Colonic mucosa (tissue), 4 donors: ENCODE measurements around the gene CA12. TPM values are rescaled to one million over a fixed set of nuclear protein-coding genes. Genes with fewer than 3 reads are reported as not detected.

Experiments used
- DNase-seq: peaks from one replicate; pipeline ENCODE4 v3.0.0-alpha.2; 2020
- H3K27ac ChIP-seq: fragments of 200-600 bp; one replicate; pipeline ENCODE4 v1.8.0; 2021
- H3K27me3 ChIP-seq: fragments of 200-600 bp; one replicate; pipeline ENCODE4 v1.8.0; 2021
- H3K36me3 ChIP-seq: fragments of 200-600 bp; one replicate; pipeline ENCODE4 v1.8.0; 2021
- H3K4me1 ChIP-seq: fragments of 200-600 bp; one replicate; pipeline ENCODE4 v1.8.0; 2021; ENCODE audit warnings: mild to moderate bottlenecking
- H3K4me3 ChIP-seq: fragments of 200-600 bp; one replicate; pipeline ENCODE4 v1.8.0; 2021
- H3K9ac ChIP-seq, 2 donors: one replicate each; pipeline ENCODE4 v1.7.0; 2013; ENCODE audit warnings: control low read depth in 2 of 2, low read depth in 2 of 2, low read length in 2 of 2
- H3K9me3 ChIP-seq: fragments of 200-600 bp; one replicate; pipeline ENCODE4 v1.8.0; 2021
- intact Hi-C: fragments of 100-400 bp; cut with DNase I; formaldehyde crosslinking; loops from one replicate; pipeline ENCODE4 v1.14.1; 2022
- total RNA-seq, 2 donors: library from RNA; stranded (reverse); fragmentation: NEBNext Ultra II Directional in 1 of 2; extraction: Animal tissue kit (Norgen Biotek cat#: 25700) in 1 of 2; gene quantifications; one replicate each; pipeline ENCODE4 v1.2.1, GENCODE V29; 2021
- TF ChIP-seq, protein P1 (sequence below): fragments of 200-600 bp; IDR thresholded peaks from one replicate; pipeline ENCODE4 v1.8.0; 2022; ENCODE audit warnings: antibody characterized with exemption, mild to moderate bottlenecking
- donor health status: healthy.
- donor health status: DM: no; HTN: no; CAD: no.
- donor health status: DM: no; HTN: no; CAD: no.

CA12 gene
- total RNA-seq, 2 donors from 2014 or later, result 290 to 339 TPM

DNA sequence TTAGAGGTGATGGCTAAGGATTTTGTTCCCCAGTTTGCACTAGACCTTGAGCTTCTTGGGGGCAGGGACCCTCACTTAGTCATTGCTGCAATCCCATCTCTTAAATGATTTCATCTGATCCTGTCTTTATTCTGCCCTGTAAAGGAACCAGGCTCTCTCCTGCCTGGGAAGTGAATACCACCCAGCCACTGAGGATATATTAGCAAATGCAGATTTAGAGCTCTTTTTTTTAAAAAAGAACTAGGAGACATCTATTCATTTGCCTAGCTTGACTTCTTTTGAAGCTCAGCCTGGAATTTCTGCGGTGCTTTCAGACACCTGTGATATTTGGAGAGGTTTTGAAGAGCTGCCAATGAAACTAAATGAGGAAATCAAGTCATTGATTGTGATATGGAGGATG, 41.8 kb downstream of the CA12 start:
- Histone ChIP-seq H3K4me3 (no peak overlapping the region), H3K27me3 (no peaks in the 10 kb centered on the region), H3K9me3 (no peaks in the 10 kb centered on the region), H3K9ac (no peak overlapping the region), H3K4me1 (no peaks in the 10 kb centered on the region), H3K27ac (no peak overlapping the region), H3K36me3 (no peaks in the 10 kb centered on the region)
- TF ChIP-seq, protein P1, sequence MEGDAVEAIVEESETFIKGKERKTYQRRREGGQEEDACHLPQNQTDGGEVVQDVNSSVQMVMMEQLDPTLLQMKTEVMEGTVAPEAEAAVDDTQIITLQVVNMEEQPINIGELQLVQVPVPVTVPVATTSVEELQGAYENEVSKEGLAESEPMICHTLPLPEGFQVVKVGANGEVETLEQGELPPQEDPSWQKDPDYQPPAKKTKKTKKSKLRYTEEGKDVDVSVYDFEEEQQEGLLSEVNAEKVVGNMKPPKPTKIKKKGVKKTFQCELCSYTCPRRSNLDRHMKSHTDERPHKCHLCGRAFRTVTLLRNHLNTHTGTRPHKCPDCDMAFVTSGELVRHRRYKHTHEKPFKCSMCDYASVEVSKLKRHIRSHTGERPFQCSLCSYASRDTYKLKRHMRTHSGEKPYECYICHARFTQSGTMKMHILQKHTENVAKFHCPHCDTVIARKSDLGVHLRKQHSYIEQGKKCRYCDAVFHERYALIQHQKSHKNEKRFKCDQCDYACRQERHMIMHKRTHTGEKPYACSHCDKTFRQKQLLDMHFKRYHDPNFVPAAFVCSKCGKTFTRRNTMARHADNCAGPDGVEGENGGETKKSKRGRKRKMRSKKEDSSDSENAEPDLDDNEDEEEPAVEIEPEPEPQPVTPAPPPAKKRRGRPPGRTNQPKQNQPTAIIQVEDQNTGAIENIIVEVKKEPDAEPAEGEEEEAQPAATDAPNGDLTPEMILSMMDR, result no peak
- intact Hi-C loops, result no loop called here
- no peak for DNase-seq

DNA sequence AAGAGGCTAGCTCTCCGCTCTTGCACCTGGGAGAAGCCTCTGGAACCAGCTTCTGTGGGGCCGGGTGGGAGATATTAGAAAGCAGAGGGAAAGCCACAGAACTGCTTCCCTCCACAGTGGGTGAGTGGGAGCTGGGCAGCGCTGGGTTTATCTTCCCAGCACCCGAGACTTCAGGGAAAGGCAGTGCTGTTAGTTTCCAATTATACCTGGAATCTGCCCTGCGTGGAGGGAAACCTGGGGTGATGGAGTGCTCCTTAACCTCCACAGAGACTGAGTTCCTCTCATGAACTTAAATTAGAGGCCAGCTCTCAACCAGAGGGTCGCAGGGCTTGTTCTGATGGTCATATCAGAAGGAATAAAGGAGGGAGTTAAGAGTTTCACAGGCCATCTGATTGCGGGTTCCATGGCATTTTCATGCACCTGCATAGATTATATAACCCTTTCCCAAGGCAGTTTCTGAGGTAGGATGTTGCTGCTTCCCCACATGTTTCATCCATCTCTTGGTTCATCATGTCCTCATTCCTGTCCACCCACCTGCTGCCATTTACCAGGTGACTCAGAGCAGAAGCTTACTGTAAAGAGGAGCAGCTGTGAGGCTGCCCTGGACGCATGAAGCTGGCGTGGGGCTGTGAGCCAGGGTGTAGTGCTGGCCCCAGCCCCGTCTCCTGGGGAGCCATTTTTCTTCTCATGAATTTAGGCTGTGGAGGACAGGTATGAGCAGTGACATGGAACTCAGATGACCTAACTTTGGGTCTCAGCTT, 42.5 kb downstream of the CA12 start:
- Histone ChIP-seq H3K27ac (no peak overlapping the region), H3K27me3 (no peaks in the 10 kb centered on the region), H3K4me3 (no peak overlapping the region), H3K9me3 (no peaks in the 10 kb centered on the region), H3K9ac (no peak overlapping the region), H3K4me1 (no peaks in the 10 kb centered on the region), H3K36me3 (no peaks in the 10 kb centered on the region)
- no peak for DNase-seq
- intact Hi-C loops, result no loop called here
- TF ChIP-seq, protein P1, result no peak

DNA sequence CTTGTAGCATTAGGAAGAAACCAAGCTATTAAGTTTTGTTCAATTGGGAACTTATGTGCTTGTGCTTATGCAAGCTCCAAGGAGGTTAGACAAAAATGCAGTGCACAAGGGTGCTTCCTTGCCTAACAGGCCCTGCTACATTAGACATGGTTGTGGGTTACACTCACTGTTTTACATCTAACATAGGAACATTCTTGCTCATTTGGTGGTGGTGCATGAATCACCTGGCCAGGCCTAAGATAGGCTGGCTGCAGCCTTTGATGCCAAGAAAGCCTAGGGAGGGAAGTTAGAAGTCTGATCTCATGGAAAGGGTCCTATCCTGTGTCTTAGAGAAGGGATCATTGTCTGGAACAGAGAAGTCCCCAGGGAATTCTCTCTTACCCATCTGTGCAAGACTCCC, 43.5 kb downstream of the CA12 start:
- intact Hi-C loops, result no loop called here
- no peaks in the 10 kb centered on the region for H3K9me3 ChIP-seq
- no peaks in the 10 kb centered on the region for H3K27me3 ChIP-seq
- TF ChIP-seq, protein P1, result no peak
- no peak for DNase-seq
- no peak overlapping the region for H3K27ac ChIP-seq
- no peak overlapping the region for H3K4me3 ChIP-seq
- H3K36me3 ChIP-seq, result no peaks in the 10 kb centered on the region
- H3K9ac ChIP-seq, result no peak overlapping the region
- H3K4me1 ChIP-seq, result no peaks in the 10 kb centered on the region

DNA sequence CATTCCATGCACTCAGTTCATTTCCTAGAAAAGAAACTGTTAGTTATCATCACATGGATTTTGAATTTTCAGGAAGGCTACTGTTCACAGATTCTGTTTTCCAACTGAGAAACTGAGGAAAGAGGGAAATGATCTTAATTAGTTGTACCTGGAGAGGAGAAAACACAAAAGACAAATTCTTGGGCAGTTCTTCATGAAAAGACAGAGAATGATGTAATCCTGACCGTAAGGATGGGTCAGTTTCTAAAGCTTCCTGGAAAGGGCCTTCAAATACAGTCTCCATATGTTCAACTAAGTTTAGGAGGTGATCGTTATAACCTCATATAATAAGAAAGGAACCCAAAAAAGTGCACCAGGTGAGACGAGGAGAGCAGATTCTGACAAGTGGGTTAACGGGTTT, 44.6 kb downstream of the CA12 start:
- intact Hi-C loops, result no loop called here

DNA sequence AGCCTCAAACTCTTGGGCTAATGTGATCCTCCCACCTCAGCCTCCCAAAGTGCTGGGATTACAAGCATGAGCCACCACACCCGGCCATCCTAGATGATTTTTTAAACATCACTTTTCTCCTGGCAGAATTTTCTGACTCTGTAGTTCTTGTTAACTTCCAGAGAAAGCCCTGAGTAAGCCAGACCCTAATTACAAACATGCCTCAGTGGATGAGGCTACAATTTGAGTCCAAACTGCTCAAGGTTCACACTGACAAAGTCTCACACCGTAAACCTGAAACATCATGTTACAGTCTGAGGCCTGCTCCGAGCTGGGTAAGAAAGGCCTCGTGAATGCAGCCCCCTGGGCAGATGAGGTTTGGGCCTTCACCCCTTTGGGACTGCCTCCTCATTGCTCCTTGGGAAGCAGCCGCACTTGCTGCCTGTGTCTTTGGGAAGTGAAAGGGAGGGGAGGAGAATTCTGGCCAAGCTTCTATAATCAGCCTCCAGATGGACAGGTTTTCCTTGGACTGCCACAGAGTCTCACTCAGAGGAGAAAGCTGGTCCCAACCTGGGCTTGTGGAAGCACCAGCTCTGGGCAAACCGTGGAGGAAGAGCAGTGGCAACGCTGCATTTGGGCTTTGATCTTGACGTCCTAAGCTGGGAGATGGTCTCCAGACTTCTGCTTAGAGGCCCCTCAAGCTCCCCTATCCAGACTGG, 46.0 kb downstream of the CA12 start:
- no peaks in the 10 kb centered on the region for H3K36me3 ChIP-seq
- H3K27me3 ChIP-seq, result no peaks in the 10 kb centered on the region
- H3K9me3 ChIP-seq, result no peaks in the 10 kb centered on the region
- no peak overlapping the region for H3K9ac ChIP-seq
- H3K4me1 ChIP-seq, result no peaks in the 10 kb centered on the region
- H3K27ac ChIP-seq, result no peak overlapping the region
- intact Hi-C loops, result no loop called here
- no peak overlapping the region for H3K4me3 ChIP-seq
- DNase-seq, result no peak
- TF ChIP-seq, protein P1, result no peak

More for the DNA sequence above, 44.6 kb downstream of the CA12 start:
- H3K9ac ChIP-seq, result no peak overlapping the region
- no peak overlapping the region for H3K4me3 ChIP-seq
- H3K27ac ChIP-seq, result no peak overlapping the region
- no peaks in the 10 kb centered on the region for H3K27me3 ChIP-seq
- TF ChIP-seq, protein P1, result no peak
- no peak for DNase-seq
- no peaks in the 10 kb centered on the region for H3K4me1 ChIP-seq
- H3K9me3 ChIP-seq, result no peaks in the 10 kb centered on the region
- H3K36me3 ChIP-seq, result no peaks in the 10 kb centered on the region
